ENCODE measurements around the gene ASPM.
A peak's percentile ranks its signal among the peaks of the same experiment; 100 is the strongest.

ASPM gene

DNA sequence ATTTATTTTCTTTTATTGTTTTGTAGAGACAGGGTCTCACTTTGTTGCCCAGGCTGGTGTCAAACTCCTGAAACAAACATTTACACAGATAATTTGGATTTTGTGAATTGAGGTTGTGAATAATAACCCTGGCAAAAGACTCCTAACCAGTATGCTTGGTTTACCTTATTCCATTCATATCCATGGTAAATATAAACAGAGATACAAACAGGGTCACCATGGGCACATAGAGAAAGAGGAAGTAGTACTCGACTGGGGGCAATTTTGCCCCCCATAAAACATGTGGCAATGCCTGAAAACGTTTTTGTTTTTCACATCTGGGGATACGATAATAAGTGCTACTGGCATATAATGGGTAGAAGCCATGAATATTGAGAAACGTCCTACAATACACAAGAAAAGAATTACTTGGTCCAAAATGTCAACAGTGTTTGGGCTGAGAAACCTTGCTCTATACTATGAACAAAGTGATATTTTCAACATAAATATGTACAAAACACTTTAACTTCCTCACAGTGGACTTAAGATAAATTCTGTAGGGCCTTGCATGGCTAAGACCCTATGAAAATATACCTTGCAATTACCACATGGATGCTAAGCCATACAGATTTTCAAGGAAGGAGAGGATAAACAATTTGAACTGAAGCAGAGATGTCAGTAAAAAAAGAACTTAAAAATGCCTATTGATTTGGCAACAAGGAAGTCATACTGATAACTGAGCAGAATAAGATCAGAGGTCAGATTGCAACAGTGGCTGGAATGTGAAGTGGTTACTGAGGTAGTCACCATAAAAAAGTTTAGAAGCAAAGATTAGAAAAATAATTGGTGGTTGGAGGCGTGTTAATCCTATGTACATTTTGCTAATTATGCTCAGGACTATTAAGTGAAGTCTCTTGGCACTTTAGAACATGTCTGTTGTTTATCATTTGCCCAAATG, 27.4 kb upstream of the ASPM start:
- H3K4me1 ChIP-seq (ENCODE audit: control insufficient read depth, insufficient read depth, low read length), result no peaks in the 10 kb centered on the region
- peaks cover 0 to 8% of the 10 kb centered on the region in 2 donors for H3K36me3 ChIP-seq (ENCODE audit: control insufficient read depth in 2 of 2, insufficient read depth in 2 of 2, low read length in 2 of 2)
- no peaks in the 10 kb centered on the region for H3K9me3 ChIP-seq (ENCODE audit: control insufficient read depth in 2 of 2, low read length in 2 of 2)
- no peak overlapping the region for H3K27ac ChIP-seq (ENCODE audit: low read length)
- H3K27me3 ChIP-seq (ENCODE audit: control insufficient read depth in 1 of 2, insufficient read depth in 2 of 2, low read length in 2 of 2), result no peaks in the 10 kb centered on the region
- no peak overlapping the region for H3K4me3 ChIP-seq (ENCODE audit: low read length in 2 of 2)
- H3K9ac ChIP-seq (ENCODE audit: low read length in 2 of 2), result no peak overlapping the region

DNA sequence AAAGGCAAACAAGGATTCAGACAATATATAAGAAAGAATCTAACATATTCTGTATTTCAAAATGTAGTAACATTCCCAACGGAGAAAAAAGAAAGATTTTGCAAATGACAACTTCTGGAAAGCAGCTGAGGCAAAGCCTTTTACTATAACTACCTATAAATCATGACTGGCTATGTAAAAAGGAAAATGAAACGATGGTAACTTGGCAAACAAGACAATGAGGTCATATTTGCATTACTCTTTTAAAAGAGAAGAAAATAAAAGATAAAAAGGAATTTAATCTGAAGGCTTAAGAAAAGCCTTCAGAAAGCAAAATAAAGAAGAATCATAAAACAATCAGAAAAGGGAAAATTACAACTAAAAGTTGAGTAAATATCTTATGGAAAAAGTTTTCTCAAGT, 25.1 kb upstream of the ASPM start:
- peaks cover 0 to 8% of the 10 kb centered on the region in 2 donors for H3K36me3 ChIP-seq (ENCODE audit: control insufficient read depth in 2 of 2, insufficient read depth in 2 of 2, low read length in 2 of 2)
- no peak overlapping the region for H3K4me3 ChIP-seq (ENCODE audit: low read length in 2 of 2)
- H3K27me3 ChIP-seq (ENCODE audit: control insufficient read depth in 1 of 2, insufficient read depth in 2 of 2, low read length in 2 of 2), result no peaks in the 10 kb centered on the region
- no peak overlapping the region for H3K9ac ChIP-seq (ENCODE audit: low read length in 2 of 2)
- no peaks in the 10 kb centered on the region for H3K9me3 ChIP-seq (ENCODE audit: control insufficient read depth in 2 of 2, low read length in 2 of 2)
- no peak overlapping the region for H3K27ac ChIP-seq (ENCODE audit: low read length)
- H3K4me1 ChIP-seq (ENCODE audit: control insufficient read depth, insufficient read depth, low read length), result no peaks in the 10 kb centered on the region

DNA sequence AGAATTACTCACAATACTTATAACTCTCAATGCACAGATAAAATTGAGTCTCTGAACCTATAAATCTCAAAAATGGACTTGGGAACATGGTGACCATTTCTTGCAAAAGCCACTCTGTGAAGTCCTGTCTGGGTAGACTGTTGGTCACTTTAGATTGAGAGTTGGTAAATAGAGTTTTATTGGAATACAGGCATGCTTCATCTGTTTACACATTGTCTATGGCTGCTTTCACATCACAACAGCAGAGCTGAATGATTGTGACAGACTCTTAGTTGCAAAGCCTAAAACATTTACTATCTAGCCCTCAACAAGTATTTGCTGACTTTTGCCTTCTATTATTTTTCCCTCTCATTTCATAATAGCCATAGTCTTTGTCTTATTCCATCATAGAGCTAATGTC, 24.1 kb upstream of the ASPM start:
- no peak overlapping the region for H3K9ac ChIP-seq (ENCODE audit: low read length in 2 of 2)
- peaks cover 0 to 8% of the 10 kb centered on the region in 2 donors for H3K36me3 ChIP-seq (ENCODE audit: control insufficient read depth in 2 of 2, insufficient read depth in 2 of 2, low read length in 2 of 2)
- no peak overlapping the region for H3K27ac ChIP-seq (ENCODE audit: low read length)
- no peak overlapping the region for H3K4me3 ChIP-seq (ENCODE audit: low read length in 2 of 2)
- H3K4me1 ChIP-seq (ENCODE audit: control insufficient read depth, insufficient read depth, low read length), result no peaks in the 10 kb centered on the region
- H3K9me3 ChIP-seq (ENCODE audit: control insufficient read depth in 2 of 2, low read length in 2 of 2), result no peaks in the 10 kb centered on the region
- no peaks in the 10 kb centered on the region for H3K27me3 ChIP-seq (ENCODE audit: control insufficient read depth in 1 of 2, insufficient read depth in 2 of 2, low read length in 2 of 2)

DNA sequence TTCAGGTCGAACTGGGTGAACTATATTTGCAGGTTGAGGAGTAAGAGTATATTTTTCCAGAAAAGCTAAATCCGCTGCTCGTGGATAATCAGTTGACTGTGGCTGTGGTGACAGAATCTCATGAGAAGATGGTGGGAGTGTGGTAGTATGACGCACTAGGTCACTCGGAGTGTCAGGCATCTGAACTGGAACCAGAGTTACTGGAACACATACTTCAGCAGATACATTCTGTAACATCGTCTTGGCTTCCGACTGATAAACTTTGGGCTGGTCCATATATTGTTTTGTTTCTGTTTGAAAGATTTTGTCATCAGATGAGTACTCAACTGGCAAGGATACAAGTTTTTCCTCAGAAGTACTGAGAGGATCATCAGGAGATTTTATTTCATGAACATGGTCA, 13.0 kb upstream of the ASPM start:
- Histone ChIP-seq H3K9me3 (ENCODE audit: control insufficient read depth in 2 of 2, low read length in 2 of 2) (no peaks in the 10 kb centered on the region), H3K4me1 (ENCODE audit: control insufficient read depth, insufficient read depth, low read length) (no peaks in the 10 kb centered on the region), H3K36me3 (ENCODE audit: control insufficient read depth in 2 of 2, insufficient read depth in 2 of 2, low read length in 2 of 2) (peaks cover 0 to 9% of the 10 kb centered on the region in 2 donors), H3K4me3 (ENCODE audit: low read length in 2 of 2) (no peak overlapping the region), H3K27ac (ENCODE audit: low read length) (no peak overlapping the region), H3K27me3 (ENCODE audit: control insufficient read depth in 1 of 2, insufficient read depth in 2 of 2, low read length in 2 of 2) (no peaks in the 10 kb centered on the region), H3K9ac (ENCODE audit: low read length in 2 of 2) (no peak overlapping the region)

DNA sequence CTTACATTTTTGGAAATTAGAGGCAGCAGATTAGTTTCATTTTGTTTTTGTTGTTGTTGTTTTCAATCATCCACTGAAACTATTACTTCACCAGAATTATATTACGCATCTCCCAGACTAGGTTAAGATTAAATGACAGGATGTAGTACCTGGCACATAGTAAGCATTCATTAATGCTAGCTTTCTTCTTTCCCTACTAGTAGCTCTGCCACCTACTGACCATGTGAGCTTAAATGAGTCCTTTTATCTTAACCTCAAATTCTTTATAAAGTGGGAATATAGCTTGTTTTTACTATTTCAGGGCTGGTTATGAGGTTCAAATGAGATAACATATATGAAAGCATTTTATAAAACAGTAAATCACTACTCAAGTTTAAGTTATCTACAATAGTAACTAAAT, 10.2 kb upstream of the ASPM start:
- Histone ChIP-seq H3K9me3 (ENCODE audit: control insufficient read depth in 2 of 2, low read length in 2 of 2) (no peaks in the 10 kb centered on the region), H3K27ac (ENCODE audit: low read length) (no peak overlapping the region), H3K27me3 (ENCODE audit: control insufficient read depth in 1 of 2, insufficient read depth in 2 of 2, low read length in 2 of 2) (no peaks in the 10 kb centered on the region), H3K9ac (ENCODE audit: low read length in 2 of 2) (no peak overlapping the region), H3K4me3 (ENCODE audit: low read length in 2 of 2) (no peak overlapping the region), H3K36me3 (ENCODE audit: control insufficient read depth in 2 of 2, insufficient read depth in 2 of 2, low read length in 2 of 2) (peaks cover 0 to 9% of the 10 kb centered on the region in 2 donors), H3K4me1 (ENCODE audit: control insufficient read depth, insufficient read depth, low read length) (no peaks in the 10 kb centered on the region)

DNA sequence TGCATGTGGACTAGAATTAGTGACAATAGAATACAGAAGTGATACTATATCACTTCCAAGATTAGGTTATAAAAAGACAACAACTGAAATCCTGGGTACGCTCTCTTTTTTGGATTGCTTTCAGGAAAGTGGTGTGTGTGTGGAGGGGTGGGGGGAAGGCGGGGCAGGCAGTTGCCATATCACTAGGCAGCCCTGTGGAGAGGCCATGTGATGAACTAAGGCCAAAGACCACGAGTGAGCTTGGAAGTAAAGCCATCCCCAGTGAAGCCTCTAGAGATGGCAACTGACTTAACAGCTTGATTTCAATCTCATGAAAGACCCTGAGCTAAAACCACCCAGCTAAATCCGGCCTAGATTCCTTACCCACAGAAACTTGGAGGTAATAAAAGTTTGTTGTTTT, 6.2 kb upstream of the ASPM start:
- Histone ChIP-seq H3K36me3 (ENCODE audit: control insufficient read depth in 2 of 2, insufficient read depth in 2 of 2, low read length in 2 of 2) (no peaks in the 10 kb centered on the region), H3K4me3 (ENCODE audit: low read length in 2 of 2) (no peak overlapping the region), H3K4me1 (ENCODE audit: control insufficient read depth, insufficient read depth, low read length) (no peaks in the 10 kb centered on the region), H3K27ac (ENCODE audit: low read length) (no peak overlapping the region), H3K9ac (ENCODE audit: low read length in 2 of 2) (no peak overlapping the region), H3K9me3 (ENCODE audit: control insufficient read depth in 2 of 2, low read length in 2 of 2) (no peaks in the 10 kb centered on the region), H3K27me3 (ENCODE audit: control insufficient read depth in 1 of 2, insufficient read depth in 2 of 2, low read length in 2 of 2) (no peaks in the 10 kb centered on the region)

DNA sequence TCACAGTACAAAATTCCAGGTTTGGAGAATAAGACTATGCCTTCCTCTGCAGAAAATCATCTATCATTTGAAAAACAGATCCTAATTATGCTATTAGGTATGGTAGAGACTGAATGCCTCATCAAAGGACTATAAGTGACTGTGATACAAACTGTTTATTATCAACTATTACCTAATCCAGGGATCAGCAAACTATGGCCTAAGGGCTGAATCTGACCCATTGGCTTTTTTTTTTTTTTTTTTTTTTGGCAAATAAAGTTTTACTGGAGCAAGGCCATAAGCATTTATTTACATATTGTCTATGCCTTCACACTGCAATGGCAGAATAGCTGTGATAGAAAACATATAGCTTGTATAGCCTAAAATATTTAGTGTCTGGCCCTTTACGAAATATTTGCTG, 4.7 kb upstream of the ASPM start:
- H3K4me1 ChIP-seq (ENCODE audit: control insufficient read depth, insufficient read depth, low read length), result peaks cover 2% of the 10 kb centered on the region
- H3K27me3 ChIP-seq (ENCODE audit: control insufficient read depth in 1 of 2, insufficient read depth in 2 of 2, low read length in 2 of 2), result no peaks in the 10 kb centered on the region
- no peak overlapping the region for H3K4me3 ChIP-seq (ENCODE audit: low read length in 2 of 2)
- no peaks in the 10 kb centered on the region for H3K9me3 ChIP-seq (ENCODE audit: control insufficient read depth in 2 of 2, low read length in 2 of 2)
- no peak overlapping the region for H3K9ac ChIP-seq (ENCODE audit: low read length in 2 of 2)
- H3K27ac ChIP-seq (ENCODE audit: low read length), result no peak overlapping the region
- H3K36me3 ChIP-seq (ENCODE audit: control insufficient read depth in 2 of 2, insufficient read depth in 2 of 2, low read length in 2 of 2), result no peaks in the 10 kb centered on the region

DNA sequence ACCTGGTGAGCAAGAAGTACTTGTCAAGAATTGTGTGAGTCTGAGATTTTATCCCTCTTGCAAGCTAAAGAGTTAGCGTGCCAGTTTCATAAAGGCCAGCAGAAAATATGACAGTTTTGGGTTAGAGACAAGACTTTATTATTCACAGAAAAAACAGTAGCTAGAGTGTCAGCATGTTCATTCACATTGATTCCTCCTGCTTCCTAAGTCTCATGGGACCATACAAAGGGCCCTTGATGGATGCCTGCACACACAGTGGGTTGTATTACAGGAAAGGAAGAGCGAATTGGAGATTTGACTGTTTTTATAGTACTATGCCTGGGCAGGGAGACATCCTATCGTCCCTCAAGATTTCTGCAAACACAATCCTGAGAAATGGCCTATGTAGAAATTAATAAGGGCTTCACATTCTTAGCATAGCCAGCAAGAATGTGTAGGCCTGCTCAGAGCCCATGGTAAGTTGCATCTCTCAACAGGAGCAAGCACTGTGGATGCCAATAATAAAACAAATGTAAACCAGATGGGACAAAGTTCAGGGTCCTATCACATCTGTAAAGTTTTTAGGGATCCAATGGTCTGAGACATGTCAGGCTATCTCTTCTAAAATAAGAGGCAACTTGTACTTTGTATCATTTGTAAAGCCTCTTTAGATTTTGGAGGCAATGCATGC, 4.0 kb upstream of the ASPM start:
- Histone ChIP-seq H3K4me3 (ENCODE audit: low read length in 2 of 2) (no peak overlapping the region), H3K4me1 (ENCODE audit: control insufficient read depth, insufficient read depth, low read length) (peaks cover 8% of the 10 kb centered on the region), H3K9ac (ENCODE audit: low read length in 2 of 2) (no peak overlapping the region), H3K9me3 (ENCODE audit: control insufficient read depth in 2 of 2, low read length in 2 of 2) (no peaks in the 10 kb centered on the region), H3K36me3 (ENCODE audit: control insufficient read depth in 2 of 2, insufficient read depth in 2 of 2, low read length in 2 of 2) (no peaks in the 10 kb centered on the region), H3K27ac (ENCODE audit: low read length) (no peak overlapping the region), H3K27me3 (ENCODE audit: control insufficient read depth in 1 of 2, insufficient read depth in 2 of 2, low read length in 2 of 2) (peaks cover 0 to 1% of the 10 kb centered on the region in 2 donors)

DNA sequence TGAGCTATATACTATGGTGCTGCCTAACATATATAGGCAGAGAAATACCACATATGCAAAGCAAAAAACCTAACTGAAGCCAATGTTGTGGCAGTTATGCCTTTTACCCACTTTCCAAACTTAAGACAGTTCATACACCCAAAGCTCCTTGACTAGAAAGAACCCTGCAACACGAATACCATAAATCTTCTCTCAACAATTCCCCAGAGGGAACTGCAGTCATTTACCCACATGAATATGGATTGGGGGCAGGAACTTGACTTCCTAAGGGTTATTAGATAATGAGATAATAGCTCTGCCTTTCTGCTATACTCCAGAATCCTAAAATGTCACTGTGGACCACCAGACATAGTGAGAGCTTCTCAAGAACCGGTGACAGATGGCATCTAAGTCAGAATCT, 2.9 kb upstream of the ASPM start:
- Histone ChIP-seq H3K36me3 (ENCODE audit: control insufficient read depth in 2 of 2, insufficient read depth in 2 of 2, low read length in 2 of 2) (no peaks in the 10 kb centered on the region), H3K27me3 (ENCODE audit: control insufficient read depth in 1 of 2, insufficient read depth in 2 of 2, low read length in 2 of 2) (peaks cover 0 to 8% of the 10 kb centered on the region in 2 donors), H3K27ac (ENCODE audit: low read length) (no peak overlapping the region), H3K9ac (ENCODE audit: low read length in 2 of 2) (no peak overlapping the region), H3K9me3 (ENCODE audit: control insufficient read depth in 2 of 2, low read length in 2 of 2) (no peaks in the 10 kb centered on the region), H3K4me1 (ENCODE audit: control insufficient read depth, insufficient read depth, low read length) (peaks cover 8% of the 10 kb centered on the region), H3K4me3 (ENCODE audit: low read length in 2 of 2) (no peak overlapping the region)

DNA sequence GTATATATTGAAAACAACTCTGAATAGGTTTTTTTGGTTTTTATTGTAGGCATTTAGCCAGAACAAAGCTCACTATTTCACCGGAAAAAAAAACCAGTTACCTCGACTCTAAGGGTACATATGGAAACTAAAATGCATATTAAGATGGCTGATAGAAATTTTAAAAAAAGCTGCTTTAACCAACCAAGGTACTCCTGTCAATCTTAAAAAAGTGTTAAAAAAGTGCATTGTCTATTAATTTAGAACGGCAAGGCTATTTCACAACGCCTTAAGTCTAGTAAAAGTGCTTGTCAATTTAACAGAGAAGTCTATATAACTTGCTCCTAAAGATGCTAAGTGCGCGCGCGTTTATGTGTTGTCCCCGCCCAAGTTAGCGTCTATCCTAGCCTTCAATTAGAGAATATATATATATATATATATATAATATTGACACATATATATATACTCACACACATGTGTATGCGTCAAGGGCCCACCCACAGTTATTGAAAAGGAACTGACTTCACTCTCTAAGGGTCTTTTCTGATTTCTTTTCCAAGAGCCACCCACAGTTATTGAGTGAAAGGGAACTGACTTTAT, 934 bp downstream of the ASPM start:
- Histone ChIP-seq H3K4me3 (ENCODE audit: low read length in 2 of 2) (peak overlapping the region; percentile 80 to 99), H3K9ac (ENCODE audit: low read length in 2 of 2) (peak overlapping the region in 1 of 2 donors; percentile 7), H3K27me3 (ENCODE audit: control insufficient read depth in 1 of 2, insufficient read depth in 2 of 2, low read length in 2 of 2) (peaks cover 0 to 8% of the 10 kb centered on the region in 2 donors), H3K4me1 (ENCODE audit: control insufficient read depth, insufficient read depth, low read length) (peaks cover 8% of the 10 kb centered on the region), H3K27ac (ENCODE audit: low read length) (no peak overlapping the region), H3K36me3 (ENCODE audit: control insufficient read depth in 2 of 2, insufficient read depth in 2 of 2, low read length in 2 of 2) (no peaks in the 10 kb centered on the region), H3K9me3 (ENCODE audit: control insufficient read depth in 2 of 2, low read length in 2 of 2) (no peaks in the 10 kb centered on the region)

Measured in stomach smooth muscle (tissue), 2 donors.